LoVo (cell line): Measurements from ENCODE around the gene BPIFA3.
"Not testable (repeated sequence)": the region's sequence is repeated elsewhere in the genome, so short reads cannot be mapped to it uniquely, and the experiment has no call there.

Source experiments
- DNase-seq: peaks from one replicate; pipeline ENCODE4 v3.0.0-alpha.2; 2016; ENCODE audit warnings: low spot score

Gene BPIFA3

GRCh38 chr20:33217052-33217451, at the start of gene BPIFA3:
Gene BPIFA3, plus strand, starts transcription at chr20:33217352. Its CDS starts 185 bp downstream, at chr20:33217537.
- no peak for DNase-seq

GRCh38 chr20:33167859-33168258, 49.3 kb upstream of the BPIFA3 start, which contains the start of gene BPIFA2:
Gene BPIFA2, plus strand, starts transcription at chr20:33168159. Its CDS starts 987 bp downstream, at chr20:33169146.
- DNase-seq, result no peak

DNA sequence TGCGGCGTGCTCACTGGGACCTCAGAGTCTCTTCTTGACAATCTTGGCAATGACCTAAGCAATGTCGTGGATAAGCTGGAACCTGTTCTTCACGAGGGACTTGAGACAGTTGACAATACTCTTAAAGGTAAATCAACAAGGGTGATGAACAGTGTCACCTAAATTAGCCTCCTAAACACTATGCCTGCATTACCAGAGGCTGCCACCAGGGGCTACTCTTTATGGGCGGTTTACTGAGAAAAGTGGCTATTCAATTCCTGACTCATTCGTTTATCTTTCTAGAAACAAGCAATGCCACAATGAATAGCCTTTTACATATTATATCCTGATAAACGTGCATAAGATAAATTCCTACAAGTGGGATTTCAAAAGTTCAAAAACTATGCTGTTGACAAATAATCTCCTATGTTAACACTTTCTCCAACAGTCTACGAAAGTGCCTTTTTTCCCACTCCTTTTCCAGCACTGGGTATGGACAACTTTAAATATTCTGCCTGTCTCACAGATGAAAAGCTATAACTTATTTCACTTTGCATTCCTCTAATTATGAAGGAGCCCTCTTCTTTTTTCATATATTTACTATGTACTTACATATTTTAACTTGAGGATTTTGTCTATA, 47.9 kb upstream of the BPIFA3 start:
- DNase-seq, result no peak

- peak; percentile 4 for DNase-seq
Measured at GRCh38 chr20:33172781-33173180, 44.4 kb upstream of the BPIFA3 start.

DNA sequence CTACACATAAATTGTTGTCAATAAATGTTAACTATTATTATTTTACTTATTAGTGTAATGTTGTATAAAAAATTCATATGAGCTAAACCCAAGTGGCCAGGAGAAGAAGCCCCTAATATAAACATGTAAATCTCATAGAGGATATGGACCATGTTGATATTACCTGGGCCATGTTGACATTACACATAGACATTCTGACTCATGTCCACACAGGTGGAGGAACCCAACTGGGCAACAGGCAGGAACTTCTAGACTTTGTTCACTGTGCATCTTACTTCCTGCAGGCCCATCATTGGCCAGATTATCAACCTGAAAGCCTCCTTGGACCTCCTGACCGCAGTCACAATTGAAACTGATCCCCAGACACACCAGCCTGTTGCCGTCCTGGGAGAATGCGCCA, 42.0 kb upstream of the BPIFA3 start:
- DNase-seq, result no peak

- DNase-seq, result no peak
Measured at GRCh38 chr20:33176101-33176500, 41.1 kb upstream of the BPIFA3 start.

- DNase-seq, result no peak
Measured at GRCh38 chr20:33177866-33178265, 39.3 kb upstream of the BPIFA3 start.

- DNase-seq, result peak; percentile 91
Measured at GRCh38 chr20:33178726-33179125, 38.4 kb upstream of the BPIFA3 start.

- DNase-seq, result no peak
Measured at GRCh38 chr20:33180169-33180568, 37.0 kb upstream of the BPIFA3 start.

- no peak for DNase-seq
Measured at GRCh38 chr20:33181482-33182093, 35.6 kb upstream of the BPIFA3 start.

GRCh38 chr20:33183312-33183711, 33.8 kb upstream of the BPIFA3 start:
- no peak for DNase-seq

DNA sequence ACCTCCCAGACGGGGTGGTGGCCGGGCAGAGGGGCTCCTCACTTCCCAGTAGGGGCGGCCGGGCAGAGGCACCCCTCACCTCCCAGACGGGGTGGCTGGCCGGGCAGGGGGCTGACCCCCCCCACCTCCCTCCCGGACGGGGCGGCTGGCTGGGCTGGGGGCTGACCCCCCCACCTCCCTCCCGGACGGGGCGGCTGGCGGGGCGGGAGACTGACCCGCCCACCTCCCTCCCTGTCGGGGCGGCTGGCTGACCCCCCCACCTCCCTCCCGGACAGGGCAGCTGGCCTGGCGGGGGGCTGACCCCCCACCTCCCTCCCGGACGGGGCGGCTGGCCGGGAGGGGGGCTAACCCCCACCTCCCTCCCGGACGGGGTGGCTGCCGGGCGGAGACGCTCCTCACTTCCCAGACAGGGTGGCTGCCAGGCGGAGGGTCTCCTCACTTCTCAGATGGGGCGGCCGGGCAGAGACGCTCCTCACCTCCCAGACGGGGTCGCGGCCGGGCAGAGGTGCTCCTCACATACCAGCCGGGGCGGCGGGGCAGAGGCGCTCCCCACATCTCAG, 32.0 kb upstream of the BPIFA3 start:
- DNase-seq, result not testable (repeated sequence)

- DNase-seq, result no peak
Measured at GRCh38 chr20:33187491-33187890, 29.7 kb upstream of the BPIFA3 start.

GRCh38 chr20:33188421-33188820, 28.7 kb upstream of the BPIFA3 start:
- no peak for DNase-seq

DNA sequence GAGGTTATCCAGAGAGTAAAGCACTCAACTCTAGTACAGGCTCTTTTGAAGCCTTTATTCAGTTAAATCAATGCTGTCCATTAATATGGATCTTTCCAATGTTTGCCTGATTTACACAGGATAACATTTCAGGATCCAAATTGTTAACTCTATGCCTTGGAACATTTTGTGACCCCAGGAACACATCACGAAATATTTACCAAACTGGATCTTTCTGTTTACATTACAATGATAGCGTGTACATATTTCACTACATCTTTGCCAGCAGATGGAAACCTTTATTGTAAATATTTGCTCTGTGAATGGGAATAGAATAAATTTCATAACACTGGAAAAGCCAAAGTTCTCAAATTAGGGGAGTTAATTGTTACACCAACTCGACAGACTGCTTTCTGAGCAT, 25.7 kb upstream of the BPIFA3 start:
- DNase-seq, result no peak

GRCh38 chr20:33191955-33192354, 25.2 kb upstream of the BPIFA3 start:
- no peak for DNase-seq

- no peak for DNase-seq
Measured at GRCh38 chr20:33192912-33193501, 24.1 kb upstream of the BPIFA3 start.

DNA sequence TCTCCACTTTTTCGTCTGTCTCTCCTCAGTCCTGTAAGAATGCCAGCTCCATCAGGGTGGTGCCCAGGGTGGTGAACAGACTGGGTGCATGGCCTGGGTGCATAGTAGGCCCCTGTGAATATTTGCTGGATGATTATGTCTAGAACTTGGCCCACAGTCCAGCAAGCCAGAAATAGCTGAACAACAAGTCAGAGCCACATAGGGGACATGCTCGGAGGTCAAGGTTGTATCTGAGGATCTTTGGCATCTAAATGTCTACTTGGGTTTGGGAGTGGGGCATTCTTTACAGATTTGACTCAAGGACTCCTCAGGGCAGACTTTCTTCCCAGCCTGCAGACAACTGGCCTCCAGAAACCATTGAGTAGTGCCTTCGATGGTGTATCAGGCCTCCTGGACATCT, 18.1 kb upstream of the BPIFA3 start:
- DNase-seq, result no peak

DNA sequence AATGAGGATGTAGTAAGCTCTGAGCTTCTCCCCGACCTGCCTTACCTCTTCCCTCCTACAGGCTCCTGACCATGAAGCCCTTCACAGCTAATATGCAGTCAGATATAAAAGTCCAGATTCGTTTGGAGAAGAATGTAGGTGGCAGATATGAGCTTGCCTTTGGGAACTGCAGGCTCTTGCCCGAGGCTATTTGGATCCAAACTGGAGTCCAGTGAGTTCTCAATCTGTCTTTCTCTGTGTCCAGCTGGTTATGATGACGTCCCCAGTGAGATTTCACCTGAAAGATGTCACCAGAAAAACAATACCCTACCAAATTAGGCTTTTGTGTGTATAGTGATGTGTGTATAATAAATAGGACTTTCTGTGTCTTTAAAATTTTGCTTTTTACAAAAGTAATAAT, 14.7 kb upstream of the BPIFA3 start:
- DNase-seq, result no peak

DNA sequence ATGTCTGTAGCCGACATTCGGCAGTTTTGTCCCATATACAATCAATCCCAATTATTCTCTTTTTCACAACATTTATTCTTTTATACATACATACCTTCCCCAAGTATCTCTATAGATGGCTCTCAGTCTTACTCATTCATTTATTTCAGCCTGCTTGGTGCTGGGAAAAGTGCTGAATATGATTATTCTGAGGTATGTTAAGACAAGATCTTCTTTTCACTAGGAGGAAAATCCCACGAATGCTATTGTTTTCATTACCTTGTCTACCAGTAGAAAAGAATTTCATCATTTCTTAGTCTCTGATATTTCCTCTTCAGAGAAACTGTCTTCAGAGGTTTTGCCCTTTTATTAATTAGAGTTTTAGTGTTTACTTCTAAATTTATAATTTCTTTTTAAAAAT, 13.7 kb upstream of the BPIFA3 start:
- no peak for DNase-seq

DNA sequence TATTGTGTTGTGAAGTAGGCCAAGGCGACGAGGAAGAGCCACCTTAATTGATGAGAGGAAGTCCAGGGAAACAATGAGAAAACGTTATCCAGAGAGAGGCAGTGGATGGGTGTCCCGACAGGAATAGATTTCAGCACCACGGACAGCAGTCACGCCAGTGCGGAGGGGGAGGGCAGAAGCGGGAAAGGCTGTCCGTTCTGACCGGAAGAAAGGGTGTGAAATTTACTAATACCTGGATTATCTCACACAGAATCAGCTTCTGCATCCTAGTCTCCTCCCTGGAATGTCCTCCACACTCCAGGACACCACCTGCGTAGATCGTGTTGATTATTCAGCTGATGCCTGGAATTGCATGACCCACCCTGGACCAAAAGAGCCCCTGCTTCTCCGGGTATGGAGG, 7.4 kb upstream of the BPIFA3 start:
- peak; percentile 59 for DNase-seq

GRCh38 chr20:33210371-33210770, 6.8 kb upstream of the BPIFA3 start:
- no peak for DNase-seq

DNA sequence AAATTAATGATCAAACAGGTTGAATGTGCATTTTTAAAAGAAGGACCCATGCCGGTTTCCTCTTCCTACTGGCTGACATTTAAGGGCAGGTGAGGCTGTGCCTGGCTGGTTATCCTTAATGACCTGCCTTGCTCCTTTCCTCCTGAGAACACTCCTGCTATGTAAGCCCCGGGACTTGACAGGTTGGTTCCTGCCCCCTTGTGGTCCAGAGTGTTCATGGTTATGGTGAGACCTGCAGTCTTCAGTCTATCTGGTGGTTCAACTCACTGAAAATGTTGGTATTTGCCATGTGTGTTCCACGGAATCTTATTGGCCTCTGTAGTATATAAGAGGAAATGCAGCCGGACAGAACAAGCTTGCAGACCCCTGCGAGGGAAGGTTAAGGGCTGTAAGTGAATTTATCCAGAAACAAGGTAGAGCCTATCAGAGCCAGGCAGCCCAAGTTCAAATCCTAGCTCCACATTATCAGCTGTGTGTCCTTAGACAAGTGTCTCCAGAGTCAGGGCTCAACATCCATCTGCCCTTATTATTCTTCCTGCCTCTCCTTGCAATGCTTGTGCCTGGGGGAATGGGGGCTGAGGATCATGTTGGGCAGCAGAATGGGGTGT, 5.2 kb upstream of the BPIFA3 start:
- peak; percentile 29 for DNase-seq
